AG04449 (cell line): ENCODE measurements around the gene KDM1B.

Experiments
- CTCF ChIA-PET: fragments of 350-600 bp; formaldehyde crosslinking; extraction: SDS; loops from one replicate; lab custom pipeline; 2021; ENCODE audit warnings: antibody characterized with exemption; lab: Yijun Ruan, JAX
- POLR2A ChIA-PET: fragments of 400-600, 350-600 bp; formaldehyde crosslinking; extraction: SDS; loops from one replicate; lab custom pipeline; 2020; ENCODE audit warnings: antibody characterized with exemption, inconsistent platforms; lab: Yijun Ruan, JAX
- DNase-seq: peaks from one replicate; pipeline ENCODE4 v3.0.0-alpha.2; 2010; ENCODE audit warnings: low read depth, low spot score
- H3K4me3 ChIP-seq: 2 replicates; pipeline ENCODE4 v1.5.1; 2011; ENCODE audit warnings: low read depth, mild to moderate bottlenecking, control low read depth, low read length
- CTCF ChIP-seq: IDR thresholded peaks from one replicate; pipeline ENCODE4 v1.5.1; 2011; ENCODE audit warnings: mild to moderate bottlenecking, moderate library complexity, low read length, control low read depth, inconsistent platforms; ENCODE audit not compliant: insufficient read depth; ENCODE audit errors: missing control alignments

The KDM1B gene

GRCh38 chr6:18268066-18268465 lies 112.8 kb downstream of the KDM1B start:
- CTCF ChIA-PET: interaction anchor here (1.3 kb wide), 1 partner anchor 12 kb away, joined by 4 read pairs; no protein-coding TSS in a partner anchor
- TF ChIP-seq CTCF: no peak
- no peak for DNase-seq
- no peak overlapping the region for H3K4me3 ChIP-seq
- POLR2A ChIA-PET: no interaction called here

GRCh38 chr6:18269253-18269652 lies 114.0 kb downstream of the KDM1B start:
- TF ChIP-seq CTCF: no peak
- CTCF ChIA-PET: interaction anchor here (0.6 to 1.0 kb wide), 2 partner anchors 235 to 258 kb away, joined by 3 read pairs; no protein-coding TSS in a partner anchor
- no peak for DNase-seq
- no peak overlapping the region for H3K4me3 ChIP-seq
- POLR2A ChIA-PET: no interaction called here

GRCh38 chr6:18269717-18270116 lies 114.5 kb downstream of the KDM1B start:
- ChIA-PET CTCF (no interaction called here), POLR2A (no interaction called here)
- no peak for DNase-seq
- H3K4me3 ChIP-seq: no peak overlapping the region
- TF ChIP-seq CTCF: no peak

- no peak for DNase-seq
- no peak for TF ChIP-seq CTCF
- H3K4me3 ChIP-seq: no peak overlapping the region
- ChIA-PET CTCF (interaction anchor here (1.7 kb wide), 1 partner anchor 9 kb away, joined by 4 read pairs; no protein-coding TSS in a partner anchor), POLR2A (no interaction called here)
Observed at GRCh38 chr6:18270216-18270615, 115.0 kb downstream of the KDM1B start.
